ENCODE results near the gene SLC6A18.

SLC6A18 gene

DNA sequence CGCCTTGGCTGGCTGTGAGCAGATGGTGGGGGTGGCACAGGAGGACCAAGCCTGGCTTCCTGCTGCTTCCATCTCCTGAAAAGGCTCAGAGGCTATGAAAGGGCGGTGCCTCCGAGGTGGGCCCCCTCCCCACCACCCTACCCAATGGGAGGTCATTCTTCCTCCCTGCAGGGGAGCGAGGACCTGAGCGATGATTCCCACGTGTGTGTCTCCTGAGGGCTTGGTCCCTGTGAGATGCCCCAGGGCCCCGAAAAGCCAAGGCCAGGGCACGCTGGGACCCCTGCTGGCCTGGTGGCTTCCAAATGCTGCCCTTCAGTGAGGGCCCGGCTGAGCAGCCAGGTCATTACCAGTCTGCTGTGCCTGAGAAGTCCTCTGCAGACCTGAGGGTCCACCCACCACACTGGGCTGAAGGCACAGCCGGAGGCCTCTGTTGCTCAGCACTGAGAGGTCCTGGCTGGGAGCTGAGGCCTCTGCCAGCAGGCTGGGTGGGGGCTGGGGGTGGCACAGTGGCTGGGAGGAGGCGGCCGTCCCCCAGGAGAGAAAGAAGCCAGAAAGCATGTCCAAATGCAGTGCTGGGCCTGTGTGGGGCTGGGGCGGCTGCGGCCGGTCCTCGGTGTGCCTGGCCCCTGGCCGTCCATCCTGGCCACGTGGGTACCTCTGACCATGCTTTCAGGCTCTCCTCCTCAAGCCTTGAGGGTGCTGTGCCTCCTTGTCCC is 37.8 kb upstream of the SLC6A18 start:
- no peak for DNase-seq

DNA sequence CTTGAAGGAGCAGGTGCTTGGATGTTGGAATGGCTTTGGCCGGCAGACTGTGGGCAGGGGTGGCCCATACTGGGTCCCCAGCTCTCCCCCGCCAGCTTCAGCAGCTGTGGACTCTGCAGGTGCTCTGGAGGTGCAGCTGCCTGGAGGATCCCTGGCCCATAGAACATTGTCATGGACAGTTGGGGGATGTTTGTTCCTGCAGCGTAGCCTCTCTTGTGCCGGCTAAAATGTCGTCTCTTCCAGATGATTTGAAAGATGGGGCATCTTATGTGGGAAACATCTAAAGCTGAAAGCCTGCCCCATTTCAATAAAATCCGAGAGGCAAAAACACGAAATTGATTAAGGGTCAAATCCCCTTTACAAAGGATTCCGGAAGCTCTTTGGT is 37.2 kb upstream of the SLC6A18 start:
- DNase-seq = no peak

DNA sequence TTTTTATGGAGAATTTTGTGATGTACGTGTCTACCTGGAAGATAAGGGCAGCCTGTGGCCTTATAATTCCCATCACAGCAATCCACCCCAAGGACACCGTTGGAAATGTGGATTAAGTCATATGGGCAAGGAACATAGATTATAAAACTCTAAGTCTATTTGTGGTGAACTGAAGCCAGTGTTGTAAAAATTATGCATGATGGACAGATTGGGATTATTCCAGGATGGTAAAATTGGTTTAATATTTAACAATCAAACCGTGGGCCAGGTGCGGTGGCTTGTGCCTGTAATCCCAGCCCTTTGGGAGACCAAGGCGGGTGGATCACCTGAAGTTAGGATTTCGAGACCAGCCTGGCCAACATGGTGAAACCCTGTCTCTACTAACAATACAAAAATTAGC is 36.7 kb upstream of the SLC6A18 start:
- no peak for DNase-seq

GRCh38 chr5:1189269-1189668 is 35.9 kb upstream of the SLC6A18 start:
- no peak for DNase-seq

DNA sequence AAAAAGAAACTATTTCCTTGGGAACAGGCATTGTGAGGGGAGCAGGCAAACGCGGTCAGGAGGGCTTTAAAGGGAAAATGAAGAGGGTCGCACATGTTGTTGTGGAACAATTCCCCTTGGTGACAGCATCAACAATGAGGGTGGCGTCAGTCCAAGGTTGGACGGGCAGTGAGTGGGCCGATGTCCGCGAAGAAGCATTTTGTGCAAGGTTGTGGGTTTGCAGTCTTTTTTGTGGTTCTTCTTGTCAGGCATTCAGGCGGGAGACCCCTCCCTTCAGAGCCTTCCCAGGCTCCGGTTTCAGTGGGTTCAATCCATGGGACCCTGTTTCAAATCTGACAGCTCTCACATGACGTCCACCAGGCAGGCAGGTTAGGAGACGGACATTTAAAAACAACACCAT is 34.9 kb upstream of the SLC6A18 start:
- DNase-seq = no peak

DNA sequence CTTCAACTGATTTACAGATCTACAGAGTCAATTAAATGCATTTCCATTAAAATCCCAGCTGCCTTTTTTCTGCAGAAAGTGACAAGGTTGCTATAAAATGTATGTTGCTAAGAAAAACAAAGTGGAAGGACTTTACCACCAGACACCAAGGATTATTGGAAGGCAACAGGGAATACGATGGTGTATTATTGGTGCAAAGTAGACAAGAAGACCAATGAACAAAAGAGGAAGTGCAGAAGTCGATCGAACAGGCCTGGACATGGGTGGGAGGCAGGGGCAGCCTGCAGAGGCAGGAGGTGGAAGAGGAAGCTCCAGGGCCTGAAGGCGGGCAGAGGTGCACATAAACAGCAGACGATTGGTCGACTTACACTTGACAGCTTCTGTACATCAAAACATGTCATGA is 34.3 kb upstream of the SLC6A18 start:
- DNase-seq = no peak

DNA sequence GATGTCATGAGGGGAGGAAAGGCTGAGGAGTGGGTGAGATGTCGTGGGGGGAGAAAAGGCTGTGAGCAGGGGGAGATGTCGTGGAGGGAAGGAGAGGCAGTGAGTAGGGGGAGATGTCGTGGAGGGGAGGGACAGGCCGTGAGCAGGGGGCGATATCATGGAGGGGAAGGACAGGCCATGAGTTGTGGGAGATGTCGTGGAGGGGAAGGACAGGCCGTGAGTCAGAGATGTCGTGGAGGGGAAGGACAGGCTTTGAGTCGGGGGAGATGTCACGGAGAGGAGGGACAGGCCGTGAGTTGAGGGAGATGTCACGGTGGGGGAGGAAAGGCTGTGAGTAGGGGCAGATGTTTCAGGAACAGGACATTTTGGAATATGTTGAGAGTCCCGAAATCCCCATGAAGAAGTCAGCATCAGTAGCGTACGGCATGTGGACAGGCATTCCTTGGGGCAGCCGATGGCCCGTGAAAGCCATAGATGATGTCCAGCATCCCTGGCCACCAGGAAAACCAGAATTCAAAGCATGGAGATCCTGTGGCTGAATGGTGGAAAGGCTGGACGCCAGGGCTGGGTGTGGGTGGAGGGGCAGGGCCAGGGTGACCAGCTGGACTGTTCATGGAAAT is 32.1 kb upstream of the SLC6A18 start:
- DNase-seq = no peak

GRCh38 chr5:1193591-1193985 is 31.6 kb upstream of the SLC6A18 start:
- no peak for DNase-seq

GRCh38 chr5:1194378-1194777 is 30.8 kb upstream of the SLC6A18 start:
- no peak for DNase-seq

GRCh38 chr5:1195439-1195838 is 29.7 kb upstream of the SLC6A18 start:
- no peak for DNase-seq

- DNase-seq = no peak
These were observed 29.3 kb upstream of the SLC6A18 start for GRCh38 chr5:1195916-1196315.

DNA sequence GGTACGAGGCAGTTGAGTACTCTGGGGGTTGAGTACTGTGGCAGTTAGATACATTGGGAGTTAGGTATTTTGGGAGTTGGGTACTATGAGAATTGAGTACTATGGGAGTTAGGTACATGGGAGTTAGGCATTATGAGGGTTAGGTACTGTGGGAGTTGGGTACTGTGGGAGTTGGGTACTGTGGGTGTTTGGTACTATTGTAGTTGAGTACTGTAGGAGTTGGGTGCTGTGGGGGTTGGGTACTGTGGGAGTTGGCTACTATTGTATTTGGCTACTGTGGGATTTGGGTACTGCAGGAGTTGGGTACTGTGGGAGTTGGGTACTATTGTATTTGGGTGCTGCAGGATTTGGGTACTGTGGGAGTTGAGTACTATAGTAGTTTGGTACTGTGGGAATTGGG is 28.6 kb upstream of the SLC6A18 start:
- DNase-seq = no peak

- DNase-seq = no peak
These were observed 27.1 kb upstream of the SLC6A18 start for GRCh38 chr5:1197876-1198666.

- no peak for DNase-seq
These were observed 25.9 kb upstream of the SLC6A18 start for GRCh38 chr5:1199340-1199648.

DNA sequence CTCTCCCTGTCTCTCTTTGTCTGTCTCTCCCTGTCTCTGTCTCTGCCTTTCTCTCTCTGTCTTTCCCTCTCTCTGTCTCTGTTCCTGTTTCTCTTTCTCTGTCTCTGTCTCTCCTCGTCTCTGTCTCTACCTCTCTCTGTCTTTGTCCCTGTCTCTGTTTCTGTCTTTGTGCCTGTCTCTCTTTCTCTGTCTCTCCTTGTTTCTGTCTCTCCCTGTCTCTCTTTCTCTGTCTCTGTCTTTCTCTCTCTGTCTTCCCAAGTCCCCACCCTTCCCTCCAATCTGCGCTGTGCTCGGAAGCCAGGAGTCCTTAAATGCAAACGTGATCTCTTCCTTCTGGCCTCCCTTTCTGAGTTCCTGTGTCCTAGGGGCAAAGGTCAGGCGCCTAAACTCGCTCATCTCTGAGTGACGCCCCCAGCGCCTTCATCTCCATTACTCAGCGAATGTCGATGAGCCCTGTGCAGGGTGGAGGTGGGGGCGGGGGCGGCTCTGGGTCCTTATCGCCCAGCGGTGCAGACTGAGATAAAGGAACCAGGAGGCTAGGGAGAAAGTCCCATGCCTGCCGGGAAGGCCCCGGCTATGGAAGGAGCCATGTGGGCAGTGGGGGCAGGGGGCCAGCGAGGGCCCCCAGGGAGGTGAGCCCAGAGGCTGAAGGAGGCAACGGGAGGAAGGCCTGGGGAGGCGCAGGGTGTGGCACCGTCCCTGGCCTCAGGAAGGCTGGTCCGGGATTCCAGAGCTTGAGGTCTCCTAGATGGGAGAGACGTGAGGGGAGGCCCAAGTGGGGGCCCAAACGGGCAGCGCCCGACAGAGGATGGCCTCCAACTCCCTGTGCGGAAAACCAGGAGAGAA is 25.3 kb upstream of the SLC6A18 start:
- no peak for DNase-seq

GRCh38 chr5:1200495-1201326 is 24.5 kb upstream of the SLC6A18 start:
- DNase-seq = no peak

- DNase-seq = no peak
These were observed 23.7 kb upstream of the SLC6A18 start, which contains the start of gene SLC6A19 for GRCh38 chr5:1201327-1202025. Gene SLC6A19, plus strand, starts transcription at chr5:1201595. Its CDS starts 56 bp downstream, at chr5:1201651.

- no peak for DNase-seq
These were observed 23.0 kb upstream of the SLC6A18 start for GRCh38 chr5:1202026-1202797.

DNA sequence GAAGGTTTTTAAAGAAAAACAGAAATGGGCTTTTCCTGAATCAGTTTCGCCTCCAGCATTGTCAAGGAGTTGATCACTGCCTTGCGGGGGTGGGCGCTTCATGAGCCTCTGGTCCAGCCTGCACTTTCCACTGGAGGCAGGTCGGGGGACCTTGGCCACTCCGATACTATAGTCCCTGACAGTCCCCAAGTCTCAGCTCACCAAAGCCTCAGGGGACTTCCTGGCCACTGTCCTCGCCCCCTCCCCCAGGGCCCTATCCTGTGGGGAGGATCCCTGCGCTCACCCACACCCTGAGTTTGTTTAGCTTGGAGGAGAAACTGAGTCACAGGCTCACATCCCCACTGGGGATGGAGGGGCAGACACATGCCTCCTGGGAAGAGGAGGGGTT is 22.4 kb upstream of the SLC6A18 start:
- no peak for DNase-seq

DNA sequence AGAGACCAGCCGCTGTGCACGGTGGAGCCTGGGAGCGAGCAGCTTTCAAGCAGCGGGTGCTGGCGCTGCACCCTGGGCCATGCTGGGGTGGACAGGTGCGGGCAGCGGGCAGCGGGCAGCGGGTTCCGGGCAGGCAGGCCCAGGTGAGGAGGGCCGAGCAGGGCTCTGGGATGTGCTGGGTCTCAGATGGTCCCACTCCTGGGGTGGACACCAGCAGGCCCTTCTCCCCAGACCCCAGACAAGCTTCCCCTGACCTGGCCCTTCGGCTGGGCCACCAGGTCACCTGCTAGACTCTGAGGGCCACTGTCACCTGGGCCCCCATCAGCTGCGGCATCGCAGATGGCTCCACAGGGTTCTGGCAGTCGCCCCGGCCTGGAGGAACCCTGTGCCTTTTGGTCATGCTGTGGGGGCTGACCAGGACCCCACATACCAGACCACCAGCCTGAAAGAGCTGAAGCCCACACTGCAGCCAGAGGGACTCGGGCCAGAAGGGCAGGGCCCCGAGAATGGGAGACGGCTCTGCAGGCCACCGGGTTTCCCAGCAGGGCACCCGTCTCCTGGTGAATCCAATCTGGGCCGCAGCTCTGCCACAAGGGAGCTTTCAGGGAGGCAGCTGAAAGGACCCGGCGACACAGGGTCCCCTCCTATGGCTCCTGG is 21.7 kb upstream of the SLC6A18 start:
- no peak for DNase-seq
